Esophagus squamous epithelium (tissue), 5 donors: ENCODE data around the gene SLAMF6. TPM values are rescaled to one million over a fixed set of nuclear protein-coding genes. Genes with fewer than 3 reads are reported as not detected.
"Not testable (repeated sequence)": the region's sequence is repeated elsewhere in the genome, so short reads cannot be mapped to it uniquely, and the experiment has no call there.

Experiments used
- DNase-seq: peaks from one replicate; lab custom pipeline; 2025; lab: John Stamatoyannopoulos, UW
- H3K27ac ChIP-seq, 4 donors: fragments of 200-600 bp; sonication (generic); one replicate each; pipeline ENCODE4 v1.5.1; 2016 to 2019; ENCODE audit warnings: mild to moderate bottlenecking in 1 of 4
- H3K27me3 ChIP-seq, 4 donors: fragments of 200-600 bp; sonication (generic); 1 replicate in 3 of 4; 2 replicates in 1 of 4; pipeline versions ENCODE4 v1.5.1 to v1.6.0; 2017 to 2021; ENCODE audit warnings: antibody characterized with exemption in 1 of 4
- H3K36me3 ChIP-seq, 3 donors: fragments of 200-600 bp; sonication (generic); one replicate each; pipeline ENCODE4 v1.5.1; 2016 to 2019
- H3K4me1 ChIP-seq, 3 donors: fragments of 200-600 bp; sonication (generic); one replicate each; pipeline ENCODE4 v1.5.1; 2017 to 2019
- H3K4me3 ChIP-seq, 4 donors: fragments of 200-600 bp; sonication (generic); 1 replicate in 3 of 4; 2 replicates in 1 of 4; pipeline ENCODE4 v1.5.1; 2016 to 2019; ENCODE audit warnings: mild to moderate bottlenecking in 2 of 4, moderate library complexity in 1 of 4
- H3K9me3 ChIP-seq, 3 donors: fragments of 200-600 bp; sonication (generic); one replicate each; pipeline ENCODE4 v1.5.1; 2016 to 2019
- POLR2A ChIP-seq, 4 donors: fragments of 450-650 bp; IDR thresholded peaks; one replicate each; pipeline ENCODE4 v1.6.1; 2017; ENCODE audit warnings: antibody characterized with exemption in 4 of 4, mild to moderate bottlenecking in 4 of 4, moderate library complexity in 3 of 4
- WGBS, 2 donors: methylation state at CpG; one replicate each; pipeline ENCODE4 v1.1.5; 2018; 5-methylcytosine and 5-hydroxymethylcytosine counted together
- intact Hi-C: fragments of 100-400 bp; cut with DNase I; formaldehyde crosslinking; loops from one replicate; pipeline ENCODE4 v1.15.0; 2022
- total RNA-seq, 4 donors: library from RNA; depleted of rRNA; stranded (reverse); fragments of >200 nt; gene quantifications; one replicate each; pipeline ENCODE4 v1.1.0, GENCODE V29; 2016
- TF ChIP-seq, protein P1 (sequence below), 6 experiments: fragments of 450-650 bp in 4 of 6; fragments of 200-600 bp in 2 of 6; sonication (generic) in 2 of 6; IDR thresholded peaks; one replicate each; pipeline ENCODE4 v1.5.1; 2016 to 2019; ENCODE audit warnings: antibody characterized with exemption in 6 of 6, mild to moderate bottlenecking in 4 of 6, moderate library complexity in 4 of 6
- donor health status: DM: yes; HTN: yes; CAD: no.

Gene SLAMF6
- total RNA-seq, 4 donors from 2014 or later, result 1.2 to 5.0 (median 1.5) TPM

DNA sequence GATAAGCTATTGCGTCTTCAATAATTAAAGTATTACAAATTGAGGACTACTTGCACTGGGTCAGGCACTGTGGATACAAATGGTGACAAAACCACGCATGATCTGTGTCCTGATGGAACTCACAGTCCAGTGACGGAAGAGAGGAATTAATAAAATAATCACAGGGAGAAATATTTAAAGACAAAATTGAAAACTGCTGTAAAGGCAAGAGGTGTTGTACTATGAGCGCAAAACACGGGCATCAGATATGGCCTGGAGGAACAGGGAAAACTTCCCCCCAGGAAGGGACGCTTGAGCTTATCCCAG, 16.6 kb upstream of the SLAMF6 start:
- TF ChIP-seq, protein P1, sequence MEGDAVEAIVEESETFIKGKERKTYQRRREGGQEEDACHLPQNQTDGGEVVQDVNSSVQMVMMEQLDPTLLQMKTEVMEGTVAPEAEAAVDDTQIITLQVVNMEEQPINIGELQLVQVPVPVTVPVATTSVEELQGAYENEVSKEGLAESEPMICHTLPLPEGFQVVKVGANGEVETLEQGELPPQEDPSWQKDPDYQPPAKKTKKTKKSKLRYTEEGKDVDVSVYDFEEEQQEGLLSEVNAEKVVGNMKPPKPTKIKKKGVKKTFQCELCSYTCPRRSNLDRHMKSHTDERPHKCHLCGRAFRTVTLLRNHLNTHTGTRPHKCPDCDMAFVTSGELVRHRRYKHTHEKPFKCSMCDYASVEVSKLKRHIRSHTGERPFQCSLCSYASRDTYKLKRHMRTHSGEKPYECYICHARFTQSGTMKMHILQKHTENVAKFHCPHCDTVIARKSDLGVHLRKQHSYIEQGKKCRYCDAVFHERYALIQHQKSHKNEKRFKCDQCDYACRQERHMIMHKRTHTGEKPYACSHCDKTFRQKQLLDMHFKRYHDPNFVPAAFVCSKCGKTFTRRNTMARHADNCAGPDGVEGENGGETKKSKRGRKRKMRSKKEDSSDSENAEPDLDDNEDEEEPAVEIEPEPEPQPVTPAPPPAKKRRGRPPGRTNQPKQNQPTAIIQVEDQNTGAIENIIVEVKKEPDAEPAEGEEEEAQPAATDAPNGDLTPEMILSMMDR (IDR thresholded peaks at IDR 0.05), result no peak
- no peak for TF ChIP-seq POLR2A (IDR thresholded peaks at IDR 0.05)
- Histone ChIP-seq H3K4me1 (peaks cover 0 to 4% (median 0%) of the 10 kb centered on the region in 3 donors), H3K4me3 (no peak overlapping the region), H3K27ac (no peak overlapping the region), H3K36me3 (no peaks in the 10 kb centered on the region), H3K9me3 (peaks cover 0 to 12% (median 10%) of the 10 kb centered on the region in 3 donors), H3K27me3 (no peaks in the 10 kb centered on the region)
- DNase-seq, result no peak
- intact Hi-C loops, result no loop called here
- WGBS, 2 donors, result 84 to 87% methylated on average over 6 of the region's 6 CpGs

DNA sequence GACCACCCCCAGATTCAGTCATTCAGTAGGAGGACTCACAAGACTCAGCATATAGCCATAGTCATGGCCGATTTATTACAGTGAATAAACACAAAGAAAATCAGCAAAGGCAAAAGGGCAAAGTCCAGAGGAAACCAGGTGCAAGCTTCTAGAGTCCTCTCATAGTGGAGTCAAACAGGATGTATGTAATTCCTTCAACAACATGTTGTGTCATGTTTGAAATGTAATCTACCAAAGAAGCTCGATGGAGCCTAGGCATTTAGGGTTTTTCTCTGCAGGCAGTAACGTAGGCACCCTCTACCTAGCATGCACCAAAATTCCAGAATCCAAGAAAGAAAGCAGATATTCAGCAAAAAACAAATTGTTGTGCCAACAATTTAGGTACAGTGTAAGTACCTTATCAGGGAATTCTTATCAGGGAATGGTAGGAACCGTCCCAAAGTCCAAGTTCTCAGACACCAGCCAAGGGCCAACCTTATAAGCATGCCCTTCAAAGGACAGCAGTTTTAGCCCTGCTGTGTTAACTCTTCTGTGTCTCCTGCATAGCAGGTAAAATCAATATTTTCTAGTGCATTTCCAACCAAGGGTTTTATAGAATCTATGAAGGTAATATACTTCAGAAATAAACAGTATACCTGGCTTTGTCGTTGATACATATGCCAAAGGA, 16.1 kb upstream of the SLAMF6 start:
- Histone ChIP-seq H3K9me3 (peaks cover 0 to 15% (median 13%) of the 10 kb centered on the region in 3 donors), H3K4me3 (no peak overlapping the region), H3K4me1 (peaks cover 0 to 4% (median 0%) of the 10 kb centered on the region in 3 donors), H3K27me3 (no peaks in the 10 kb centered on the region), H3K36me3 (no peaks in the 10 kb centered on the region), H3K27ac (no peak overlapping the region)
- DNase-seq, result no peak
- intact Hi-C loops, result no loop called here
- no peak for TF ChIP-seq POLR2A (IDR thresholded peaks at IDR 0.05)
- TF ChIP-seq, protein P1 (IDR thresholded peaks at IDR 0.05), result no peak
- WGBS, 2 donors, result 58 to 62% methylated on average over 5 of the region's 5 CpGs

DNA sequence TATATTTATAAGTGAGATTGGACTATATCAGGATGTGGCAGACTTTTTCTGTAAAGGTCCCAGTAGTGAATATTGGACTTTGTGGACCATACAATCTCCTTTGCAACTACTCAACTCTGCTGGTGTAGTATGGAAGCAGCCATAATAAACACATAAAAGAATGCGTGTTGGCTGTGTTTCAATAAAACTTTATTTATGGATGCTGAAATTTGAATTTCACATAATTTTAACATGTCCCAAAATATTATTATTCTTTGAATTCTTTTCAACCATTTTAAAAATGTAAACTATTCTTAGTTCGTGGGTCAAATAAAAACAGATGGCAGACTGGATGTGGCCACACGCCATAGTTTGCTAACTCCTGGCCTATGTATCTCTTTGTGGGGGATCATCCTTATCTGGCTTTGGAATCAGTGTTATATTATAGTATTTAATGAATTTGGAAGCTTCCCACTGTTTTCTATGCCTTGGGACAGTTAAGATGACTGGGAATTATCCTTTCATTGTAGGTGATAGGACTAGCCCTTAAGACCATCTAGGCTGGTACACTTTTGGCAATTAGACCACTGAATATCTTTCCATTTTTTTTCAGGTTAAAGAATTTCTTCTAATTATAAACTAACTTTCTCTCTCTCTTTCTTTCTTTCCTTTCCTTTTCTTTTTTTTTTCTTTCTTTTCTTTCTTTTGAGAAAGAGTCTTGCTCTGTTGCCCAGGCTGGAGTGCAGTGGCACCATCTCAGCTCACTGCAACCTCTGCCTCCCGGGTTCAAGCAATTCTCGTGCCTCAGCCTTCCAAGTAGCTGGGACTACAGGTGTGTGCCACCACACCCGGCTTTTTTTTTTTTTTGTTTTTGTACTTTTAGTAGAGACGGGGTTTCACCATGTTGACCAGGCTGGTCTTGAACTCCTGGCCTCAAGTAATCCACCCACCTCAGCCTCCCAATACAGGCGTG, 14.9 kb upstream of the SLAMF6 start:
- H3K4me1 ChIP-seq, result peaks cover 0 to 4% (median 0%) of the 10 kb centered on the region in 3 donors
- WGBS, 2 donors, result 85 to 89% methylated on average over 8 of the region's 8 CpGs
- no peak overlapping the region for H3K27ac ChIP-seq

DNA sequence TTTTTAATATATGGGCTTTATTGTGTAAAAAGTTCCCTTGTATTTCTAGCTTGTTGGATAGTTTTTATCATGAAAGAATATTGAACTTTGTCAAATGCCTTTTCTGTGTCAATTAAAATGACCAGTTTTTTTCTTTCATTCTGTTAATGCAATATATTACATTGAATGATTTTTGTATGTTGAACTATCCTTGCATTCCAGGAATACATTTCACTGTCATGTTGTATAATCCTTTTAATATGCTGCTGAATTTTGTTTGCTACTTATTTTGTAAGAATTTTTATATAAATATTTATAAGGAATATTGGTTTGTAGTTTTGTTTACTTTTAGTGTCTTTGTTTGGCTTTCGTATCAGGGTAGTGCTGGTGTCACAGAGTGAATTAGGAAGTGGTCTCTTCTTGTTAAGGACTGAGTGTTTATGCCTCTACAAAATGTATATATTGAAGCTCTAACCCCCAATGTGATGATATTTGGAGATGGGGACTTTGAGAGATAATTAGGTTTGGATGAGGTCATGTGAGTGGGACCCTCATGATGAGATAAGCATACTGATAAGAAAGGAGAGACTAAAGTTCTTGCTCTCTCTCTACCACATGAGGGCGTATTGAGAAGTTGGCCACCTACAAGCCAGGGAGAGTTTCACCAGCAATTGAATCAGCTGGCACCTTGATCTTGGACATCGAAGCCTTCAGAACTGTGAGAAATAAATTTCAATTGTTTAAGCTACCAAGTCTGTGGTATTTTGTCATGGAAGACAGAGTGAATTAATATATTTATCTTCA, 12.0 kb upstream of the SLAMF6 start:
- no peak for DNase-seq
- Histone ChIP-seq H3K4me3 (no peak overlapping the region), H3K36me3 (no peaks in the 10 kb centered on the region), H3K9me3 (peaks cover 0 to 19% (median 19%) of the 10 kb centered on the region in 3 donors), H3K4me1 (peaks cover 0 to 4% (median 0%) of the 10 kb centered on the region in 3 donors), H3K27me3 (no peaks in the 10 kb centered on the region), H3K27ac (no peak overlapping the region)
- intact Hi-C loops, result no loop called here
- TF ChIP-seq, protein P1 (IDR thresholded peaks at IDR 0.05), result no peak
- no peak for TF ChIP-seq POLR2A (IDR thresholded peaks at IDR 0.05)
- WGBS, 2 donors, result 65 to 74% methylated on average over 3 of the region's 3 CpGs

More for the DNA sequence above, 14.9 kb upstream of the SLAMF6 start:
- TF ChIP-seq, protein P1 (IDR thresholded peaks at IDR 0.05), result no peak
- H3K9me3 ChIP-seq, result peaks cover 0 to 19% (median 19%) of the 10 kb centered on the region in 3 donors
- intact Hi-C loops, result no loop called here
- no peak for DNase-seq
- no peaks in the 10 kb centered on the region for H3K27me3 ChIP-seq
- no peak overlapping the region for H3K4me3 ChIP-seq
- no peaks in the 10 kb centered on the region for H3K36me3 ChIP-seq

DNA sequence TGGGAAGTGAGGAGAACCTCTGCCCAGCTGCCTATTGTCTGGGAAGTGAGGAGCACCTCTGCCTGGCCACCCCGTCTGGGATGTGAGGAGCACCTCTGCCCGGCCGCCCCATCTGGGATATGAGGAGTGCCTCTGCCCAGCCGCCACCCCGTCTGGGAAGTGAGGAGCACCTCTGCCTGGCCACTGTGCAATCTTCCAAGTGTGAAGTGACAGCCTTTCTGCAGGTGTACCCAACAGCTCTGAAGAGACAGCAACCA, 9.4 kb upstream of the SLAMF6 start:
- WGBS, 2 donors, result no CpG with 5 or more reads among the region's 5 CpGs
- H3K9me3 ChIP-seq, result peaks cover 0 to 19% (median 19%) of the 10 kb centered on the region in 3 donors
- H3K27me3 ChIP-seq, DNase-seq, H3K36me3 ChIP-seq, intact Hi-C loops, H3K27ac ChIP-seq, H3K4me1 ChIP-seq, H3K4me3 ChIP-seq: not testable (repeated sequence)

DNA sequence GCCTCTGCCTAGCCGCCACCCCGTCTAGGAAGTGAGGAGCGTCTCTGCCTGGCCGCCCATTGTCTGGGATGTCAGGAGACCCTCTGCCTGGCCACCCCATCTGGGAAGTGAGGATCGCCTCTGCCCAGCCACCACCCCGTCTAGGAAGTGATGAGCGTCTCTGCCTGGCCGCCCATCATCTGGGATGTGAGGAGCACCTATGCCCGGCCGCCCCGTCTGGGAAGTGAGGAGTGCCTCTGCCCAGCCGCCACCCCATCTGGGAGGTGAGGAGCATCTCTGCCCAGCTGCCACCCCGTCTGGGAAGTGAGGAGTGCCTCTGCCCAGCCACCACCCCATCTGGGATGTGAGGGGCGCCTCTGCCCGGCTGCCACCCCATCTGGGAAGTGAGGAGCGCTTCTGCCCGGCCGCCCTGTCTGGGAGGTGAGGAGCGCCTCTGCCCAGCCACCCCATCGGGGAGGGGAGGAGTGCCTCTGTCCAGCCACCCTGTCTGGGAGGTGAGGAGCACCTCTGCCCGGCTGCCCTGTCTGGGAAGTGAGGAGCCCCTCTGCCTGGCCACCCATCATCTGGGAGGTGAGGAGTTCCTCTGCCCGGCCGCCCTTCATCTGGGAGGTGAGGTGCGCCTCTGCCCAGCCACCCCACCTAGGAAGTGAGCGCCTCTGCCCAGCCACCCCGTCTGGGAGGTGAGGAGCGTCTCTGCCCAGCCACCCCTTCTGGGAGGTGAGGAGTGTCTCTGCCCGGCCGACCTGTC, 8.9 kb upstream of the SLAMF6 start:
- peaks cover 0 to 19% (median 19%) of the 10 kb centered on the region in 3 donors for H3K9me3 ChIP-seq
- H3K27me3 ChIP-seq, intact Hi-C loops, H3K36me3 ChIP-seq, DNase-seq, H3K4me3 ChIP-seq, H3K27ac ChIP-seq, H3K4me1 ChIP-seq: not testable (repeated sequence)
- WGBS, 2 donors, result 100% methylated on average over 2 of the region's 29 CpGs; no CpG with 5 or more reads in 1 of the 2 donors

DNA sequence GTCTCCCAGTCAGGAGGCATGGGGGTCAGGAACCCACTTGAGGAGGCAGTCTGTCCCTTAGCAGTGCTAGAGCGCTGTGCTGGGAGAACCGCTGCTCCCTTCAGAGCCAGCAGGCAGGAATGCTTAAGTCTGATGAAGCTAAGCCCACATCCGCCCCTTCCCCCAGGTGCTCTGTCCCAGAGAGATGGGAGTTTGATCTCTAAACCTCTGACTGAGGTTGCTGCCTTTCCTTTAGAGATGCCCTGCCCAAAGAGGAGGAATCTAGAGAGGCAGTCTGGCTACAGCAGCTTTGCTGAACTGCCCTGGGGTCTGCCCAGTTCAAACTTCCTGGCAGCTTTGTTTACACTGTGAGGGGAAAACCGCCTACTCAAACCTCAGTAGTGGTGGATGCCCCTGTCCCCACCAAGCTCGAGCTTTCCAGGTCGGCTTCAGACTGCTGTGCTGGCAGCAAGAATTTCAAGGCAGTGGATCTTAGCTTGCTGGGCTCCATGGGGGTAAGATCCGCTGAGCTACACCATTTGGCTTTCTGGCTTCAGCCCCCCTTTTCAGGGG, 6.4 kb upstream of the SLAMF6 start:
- H3K27ac ChIP-seq, H3K4me1 ChIP-seq, H3K36me3 ChIP-seq, H3K4me3 ChIP-seq, DNase-seq, intact Hi-C loops, H3K9me3 ChIP-seq, H3K27me3 ChIP-seq: not testable (repeated sequence)
- 95% methylated on average over 3 of the region's 7 CpGs; no CpG with 5 or more reads in 1 of the 2 donors for WGBS, 2 donors
